GM21367 (cell line): ENCODE measurements around the gene TPO.
"Not testable (repeated sequence)": the region's sequence is repeated elsewhere in the genome, so short reads cannot be mapped to it uniquely, and the experiment has no call there.

Source experiments
- ATAC-seq: cut with Tn5 transposase; IDR thresholded peaks from one replicate; pipeline ENCODE4 v1.9.1; 2021; ENCODE audit not compliant: unreplicated experiment

TPO gene

DNA sequence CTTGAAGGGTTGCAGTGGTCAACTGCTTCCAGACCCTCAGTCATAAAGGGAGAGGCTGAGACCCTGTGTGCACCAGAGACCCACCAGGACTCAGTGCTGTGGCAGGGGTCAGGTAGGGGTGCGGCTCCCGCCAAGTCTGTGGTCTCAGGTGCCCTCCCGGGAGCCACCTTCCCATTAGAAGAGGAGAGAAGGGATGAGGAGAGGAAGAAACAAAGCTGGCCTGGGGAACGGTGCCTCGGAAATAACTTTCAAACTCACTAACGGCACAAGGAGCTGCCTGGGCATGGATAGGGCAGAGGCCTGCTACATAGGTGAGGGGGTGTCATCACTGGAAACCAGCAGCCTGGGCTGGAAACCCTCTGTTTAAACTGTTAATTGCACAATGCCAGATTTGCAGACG lies 84.9 kb downstream of the TPO start:
- no peak for ATAC-seq

DNA sequence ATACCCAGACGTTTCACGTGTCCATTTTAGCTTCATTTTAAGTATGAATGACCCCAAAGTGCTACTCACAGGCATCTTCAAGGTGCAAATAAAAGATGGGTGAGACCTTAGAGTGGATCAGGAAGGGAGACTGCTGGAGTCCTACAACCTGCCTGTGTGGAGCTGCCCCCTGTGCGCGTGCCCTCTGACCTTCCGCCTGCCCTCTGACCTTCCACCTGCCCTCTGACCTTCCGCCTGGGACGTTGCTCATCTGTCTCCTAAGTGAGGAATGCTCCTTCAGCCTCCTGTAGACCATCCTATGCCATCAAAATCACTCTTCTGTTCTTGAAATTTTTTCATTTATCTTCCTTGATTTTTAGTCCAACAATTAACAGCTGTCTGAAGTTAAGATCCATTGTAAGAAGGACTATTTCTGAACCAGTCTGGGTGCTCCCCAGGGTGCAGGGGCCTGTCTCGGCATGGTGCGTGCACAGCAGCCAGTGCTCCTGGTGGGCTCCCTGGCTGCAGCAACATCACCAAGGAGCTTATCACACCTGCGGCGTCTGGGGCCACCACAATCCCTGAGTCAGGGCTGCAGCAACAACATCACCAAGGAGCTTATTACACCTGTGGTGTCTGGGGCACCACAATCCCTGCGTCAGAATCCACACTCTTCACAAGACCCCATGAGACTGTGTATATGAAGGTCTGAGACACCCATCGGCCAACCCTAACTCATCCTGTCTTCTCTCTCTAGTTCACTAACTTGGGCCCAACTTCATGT lies 86.0 kb downstream of the TPO start:
- ATAC-seq = no peak

- no peak for ATAC-seq
Observed at GRCh38 chr2:1501038-1501851, 88.0 kb downstream of the TPO start.

DNA sequence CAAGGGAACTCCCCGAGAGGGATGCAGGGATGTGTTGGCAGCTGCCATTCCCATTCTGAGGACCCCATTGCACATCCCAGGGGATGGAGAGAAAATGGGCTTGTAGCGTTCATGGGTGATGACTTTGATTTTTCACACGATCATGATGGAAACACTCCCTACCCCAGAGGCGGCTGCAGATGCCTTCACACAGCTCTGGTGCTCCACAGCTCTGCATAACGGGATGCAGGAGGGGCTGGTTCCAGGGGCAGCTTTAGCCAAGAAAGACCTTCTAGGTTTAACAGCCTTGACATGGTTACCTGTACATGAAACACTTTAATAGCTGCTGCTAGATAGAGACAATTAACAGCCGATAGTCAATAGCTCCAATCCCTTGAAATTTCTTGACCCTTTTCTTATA lies 88.7 kb downstream of the TPO start:
- no peak for ATAC-seq

DNA sequence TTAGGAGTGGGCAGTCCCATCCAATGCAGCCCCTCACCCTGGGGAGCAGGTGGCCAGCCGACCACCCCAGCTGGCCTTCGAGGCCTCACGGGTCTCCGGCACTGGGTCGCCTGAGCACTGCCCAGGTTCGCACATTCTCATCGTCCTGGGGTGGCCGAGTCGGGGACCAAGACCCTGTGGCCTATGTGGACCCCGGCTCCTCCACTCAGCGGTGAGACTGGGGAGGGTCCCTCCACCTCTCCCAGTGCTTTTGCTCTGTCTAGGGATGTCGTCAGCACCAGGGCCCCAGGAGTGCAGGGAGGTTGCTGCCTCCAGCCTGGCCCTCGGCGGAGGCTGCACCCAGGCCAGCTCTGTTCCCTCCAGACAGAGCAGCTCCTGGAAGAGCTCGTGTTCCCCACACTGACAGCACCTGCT lies 89.6 kb downstream of the TPO start:
- no peak for ATAC-seq

DNA sequence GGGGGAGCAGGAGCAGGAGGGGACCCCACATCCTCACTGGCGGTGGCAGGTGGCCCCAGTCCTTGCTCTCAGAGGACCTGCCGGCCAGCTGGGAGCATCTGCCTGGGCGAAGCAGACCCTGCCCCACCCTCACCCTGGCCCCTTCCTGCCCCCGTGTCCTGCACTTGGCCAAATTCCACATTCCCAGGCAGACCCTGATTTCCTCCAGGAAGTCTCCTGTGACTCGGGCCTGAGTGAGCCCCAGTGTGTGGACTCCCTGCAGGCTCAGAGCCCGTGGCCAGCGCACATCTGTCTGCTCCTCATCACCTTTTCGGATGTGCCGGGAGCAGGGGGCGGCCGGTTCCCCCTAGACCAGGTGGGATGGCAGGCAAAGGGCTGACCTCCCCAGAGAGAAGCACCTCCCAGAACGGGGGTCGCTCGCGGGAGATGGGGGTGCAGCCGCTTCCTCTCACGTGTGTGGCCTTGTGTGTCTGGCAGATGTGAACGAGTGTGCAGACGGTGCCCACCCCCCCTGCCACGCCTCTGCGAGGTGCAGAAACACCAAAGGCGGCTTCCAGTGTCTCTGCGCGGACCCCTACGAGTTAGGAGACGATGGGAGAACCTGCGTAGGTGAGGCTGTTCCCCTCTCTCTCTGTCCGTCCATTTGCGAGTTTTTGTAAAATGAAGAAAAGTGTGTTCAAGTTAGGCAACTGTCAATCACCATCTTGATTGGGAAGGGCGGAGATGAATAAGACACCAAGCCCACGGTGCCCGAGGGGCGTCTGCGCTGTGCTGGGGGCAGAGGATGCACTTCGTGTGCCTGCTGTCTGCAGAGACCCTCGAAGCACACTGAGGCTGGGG lies 90.4 kb downstream of the TPO start:
- no peak for ATAC-seq

DNA sequence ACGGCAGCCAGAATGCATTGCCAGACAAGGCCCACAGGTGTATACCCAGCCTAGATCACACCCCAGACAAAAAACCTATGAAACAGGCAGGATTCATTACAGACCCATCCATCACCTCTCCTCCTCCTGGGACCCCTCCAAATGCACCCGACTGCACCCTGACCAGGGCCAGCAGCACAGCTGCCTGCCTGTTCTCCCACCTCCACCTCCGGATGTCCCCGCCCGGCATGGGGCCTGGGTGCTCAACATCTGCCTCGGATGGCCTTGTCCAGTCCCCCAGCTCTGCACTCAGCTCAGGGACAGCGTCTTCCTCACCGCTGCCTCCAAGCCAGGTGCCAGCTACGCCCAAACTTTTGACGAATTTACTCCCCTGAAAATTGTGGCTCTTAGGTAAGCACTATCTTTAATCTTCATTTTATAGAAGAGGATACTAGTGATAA lies 91.1 kb downstream of the TPO start:
- no peak for ATAC-seq

DNA sequence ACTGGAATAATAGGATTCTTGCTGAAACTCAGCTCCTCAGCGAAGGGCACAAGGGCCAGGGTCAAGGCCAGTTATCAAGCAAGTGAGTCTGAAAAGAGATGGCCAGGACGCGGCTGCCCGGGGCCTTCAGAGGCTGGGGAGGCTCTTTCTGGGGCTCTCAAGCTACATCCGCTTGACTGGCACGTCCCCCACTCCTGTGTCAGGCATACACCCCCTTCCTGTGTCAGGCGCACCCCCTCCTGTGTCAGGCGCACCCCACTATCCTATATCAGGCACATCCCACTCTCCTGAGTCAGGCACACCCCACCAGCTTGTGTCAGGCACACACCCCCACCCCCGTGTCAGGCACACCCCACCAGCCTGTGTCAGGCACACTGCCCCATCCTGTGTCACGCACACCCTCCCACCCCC lies 91.8 kb downstream of the TPO start:
- ATAC-seq = no peak

DNA sequence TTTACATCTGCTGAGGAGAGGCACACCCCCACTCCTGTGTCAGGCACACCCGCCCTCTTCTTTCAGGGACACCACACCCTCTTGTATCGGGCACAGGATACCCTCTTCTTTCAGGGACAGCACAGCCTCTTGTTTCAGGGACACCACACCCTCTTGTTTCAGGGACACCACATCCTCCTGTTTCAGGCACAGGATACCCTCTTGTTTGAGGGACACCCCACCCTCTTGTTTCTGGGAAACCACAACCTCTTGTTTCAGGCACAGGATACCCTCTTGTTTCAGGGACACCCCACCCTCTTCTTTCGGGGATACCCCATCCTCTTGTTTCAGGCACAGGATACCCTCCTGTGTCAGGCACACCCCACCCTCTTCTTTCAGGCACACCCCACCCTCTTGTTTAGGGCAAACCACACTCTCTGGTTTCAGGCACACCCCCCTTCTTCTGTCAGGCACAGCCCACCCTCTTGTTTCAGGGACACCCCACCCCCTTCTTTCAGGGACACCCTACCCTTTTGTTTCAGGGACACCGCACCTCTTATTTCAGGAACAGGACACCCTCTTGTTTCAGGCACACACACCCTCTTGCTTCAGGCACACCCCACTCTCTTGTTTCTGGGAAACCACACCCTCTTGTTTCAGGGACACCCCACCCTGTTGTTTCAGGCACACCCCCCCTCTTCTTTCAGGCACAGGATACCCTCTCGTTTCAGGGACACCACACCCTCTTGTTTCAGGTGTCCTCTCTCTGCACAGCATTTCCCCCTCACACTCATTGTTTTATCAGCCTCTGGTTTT lies 96.2 kb downstream of the TPO start:
- ATAC-seq = no peak

- ATAC-seq = no peak
Observed at GRCh38 chr2:1510176-1510575, 96.9 kb downstream of the TPO start.

DNA sequence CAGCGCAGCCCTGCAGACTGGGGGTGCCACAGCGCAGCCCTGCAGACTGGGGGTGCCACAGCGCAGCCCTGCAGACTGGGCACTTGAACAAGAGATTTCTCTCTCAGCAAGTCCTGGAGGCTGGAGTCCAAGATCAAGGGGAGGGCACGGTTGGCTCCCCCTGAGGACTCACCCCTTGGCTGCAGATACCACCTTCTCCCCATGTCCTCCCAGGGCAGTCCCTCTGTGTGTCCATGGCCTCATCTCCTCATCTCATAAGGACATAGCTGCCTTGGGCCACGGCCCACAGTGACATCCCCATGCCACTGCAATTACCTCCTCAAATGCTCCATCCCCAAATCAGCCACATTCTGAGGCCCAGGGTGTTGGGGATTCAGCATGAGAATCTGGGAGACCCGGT lies 98.2 kb downstream of the TPO start:
- no peak for ATAC-seq

- no peak for ATAC-seq
Observed at GRCh38 chr2:1512321-1513289, 99.3 kb downstream of the TPO start.

- ATAC-seq = no peak
Observed at GRCh38 chr2:1514391-1515072, 101.3 kb downstream of the TPO start.

- ATAC-seq = no peak
Observed at GRCh38 chr2:1515073-1515430, 101.8 kb downstream of the TPO start.

DNA sequence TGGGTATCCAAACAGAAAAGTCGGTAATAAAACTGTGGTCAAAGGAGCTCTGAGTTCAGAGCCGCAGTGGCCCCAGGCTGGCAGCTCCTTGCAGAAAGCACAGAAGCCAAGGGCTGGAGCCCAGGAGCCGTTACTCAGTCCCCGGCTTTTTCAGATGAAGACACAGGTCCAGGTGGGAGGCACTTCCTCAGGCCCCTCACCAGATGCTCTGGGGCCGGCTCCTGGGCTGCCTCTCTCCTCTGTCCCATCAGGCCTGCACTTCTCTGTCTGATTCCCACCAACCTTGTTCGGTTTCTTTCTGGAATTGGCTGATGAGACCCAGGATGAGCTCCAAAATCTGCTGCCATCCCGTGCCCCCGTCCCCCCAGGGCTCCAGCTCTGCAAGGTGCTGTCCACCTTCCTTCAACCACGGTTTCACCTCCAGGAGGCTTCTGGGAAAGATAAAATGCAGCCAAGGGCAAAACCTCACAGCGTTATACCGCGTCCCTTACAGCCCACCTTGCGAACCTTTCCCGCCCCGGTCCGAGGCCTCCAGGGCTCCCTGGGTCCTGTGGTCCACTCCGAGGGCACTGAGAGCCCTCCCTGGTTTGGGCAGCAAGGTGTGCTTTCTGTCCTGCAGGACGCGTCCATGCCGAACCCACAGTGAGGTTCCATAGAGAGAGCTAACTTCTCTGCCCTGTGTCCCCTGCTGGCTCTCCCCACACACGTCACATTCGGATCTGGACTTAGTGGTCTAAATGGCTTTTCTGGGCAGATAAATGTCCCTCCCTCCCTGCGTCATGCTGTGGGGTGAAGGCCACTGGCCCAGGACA lies 102.9 kb downstream of the TPO start:
- ATAC-seq = no peak

DNA sequence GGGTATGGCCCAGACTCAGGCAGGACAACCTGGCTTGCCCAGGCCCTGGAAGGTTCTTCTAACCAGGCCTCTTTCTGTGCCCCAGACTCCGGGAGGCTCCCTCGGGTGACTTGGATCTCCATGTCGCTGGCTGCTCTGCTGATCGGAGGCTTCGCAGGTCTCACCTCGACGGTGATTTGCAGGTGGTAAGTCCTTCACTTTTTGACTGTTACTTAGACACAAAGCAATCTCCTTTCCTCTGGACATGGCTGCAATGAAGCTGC lies 103.5 kb downstream of the TPO start:
- ATAC-seq = no peak

DNA sequence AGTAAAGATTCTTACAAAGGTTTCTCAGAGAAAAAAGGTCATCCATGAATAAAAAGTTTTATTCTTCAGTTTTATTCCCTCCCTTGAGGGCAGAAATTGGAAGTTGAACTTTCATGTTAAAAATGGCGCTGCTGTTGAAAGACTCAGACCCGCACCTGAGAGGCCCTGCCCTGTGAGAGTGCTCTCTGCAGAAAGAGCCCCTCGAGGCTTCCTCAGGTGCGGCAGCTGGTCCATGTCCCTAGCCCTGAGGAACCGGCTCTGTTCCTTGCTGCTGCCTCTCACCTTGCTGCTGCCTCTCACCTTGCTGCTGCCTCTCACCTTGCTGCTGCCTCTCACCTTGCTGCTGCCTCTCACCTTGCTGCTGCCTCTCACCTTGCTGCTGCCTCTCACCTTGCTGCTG lies 104.0 kb downstream of the TPO start:
- not testable (repeated sequence) for ATAC-seq

- ATAC-seq = no peak
Observed at GRCh38 chr2:1517786-1518185, 104.5 kb downstream of the TPO start.
